TTC549 (cell line): ENCODE measurements around the gene CCL2.
"Not testable (repeated sequence)": the region's sequence is repeated elsewhere in the genome, so short reads cannot be mapped to it uniquely, and the experiment has no call there.

ENCODE experiments used
- FAIRE-seq: peaks from 2 replicates; lab custom pipeline; 2012; peaks lifted over from hg19 to GRCh38; lab: Jason Lieb, UNC

CCL2 gene

DNA sequence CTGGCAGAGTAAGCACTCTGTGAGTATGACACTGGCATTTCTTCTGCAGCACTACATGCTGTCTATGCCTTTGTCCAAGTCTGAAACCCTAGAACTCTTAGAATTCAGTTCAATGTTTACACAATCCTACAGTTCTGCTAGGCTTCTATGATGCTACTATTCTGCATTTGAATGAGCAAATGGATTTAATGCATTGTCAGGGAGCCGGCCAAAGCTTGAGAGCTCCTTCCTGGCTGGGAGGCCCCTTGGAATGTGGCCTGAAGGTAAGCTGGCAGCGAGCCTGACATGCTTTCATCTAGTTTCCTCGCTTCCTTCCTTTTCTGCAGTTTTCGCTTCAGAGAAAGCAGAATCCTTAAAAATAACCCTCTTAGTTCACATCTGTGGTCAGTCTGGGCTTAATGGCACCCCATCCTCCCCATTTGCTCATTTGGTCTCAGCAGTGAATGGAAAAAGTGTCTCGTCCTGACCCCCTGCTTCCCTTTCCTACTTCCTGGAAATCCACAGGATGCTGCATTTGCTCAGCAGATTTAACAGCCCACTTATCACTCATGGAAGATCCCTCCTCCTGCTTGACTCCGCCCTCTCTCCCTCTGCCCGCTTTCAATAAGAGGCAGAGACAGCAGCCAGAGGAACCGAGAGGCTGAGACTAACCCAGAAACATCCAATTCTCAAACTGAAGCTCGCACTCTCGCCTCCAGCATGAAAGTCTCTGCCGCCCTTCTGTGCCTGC lies at the start of gene CCL2:
TSS of gene CCL2 (plus strand) at position 635 of the 730 bp plus-strand sequence. CDS start at position 700, 65 bp downstream.
- FAIRE-seq: no peak

- no peak for FAIRE-seq
Measured at GRCh38 chr17:34205401-34205800, 49.7 kb upstream of the CCL2 start.

GRCh38 chr17:34206569-34206968 lies 48.5 kb upstream of the CCL2 start:
- FAIRE-seq: no peak

DNA sequence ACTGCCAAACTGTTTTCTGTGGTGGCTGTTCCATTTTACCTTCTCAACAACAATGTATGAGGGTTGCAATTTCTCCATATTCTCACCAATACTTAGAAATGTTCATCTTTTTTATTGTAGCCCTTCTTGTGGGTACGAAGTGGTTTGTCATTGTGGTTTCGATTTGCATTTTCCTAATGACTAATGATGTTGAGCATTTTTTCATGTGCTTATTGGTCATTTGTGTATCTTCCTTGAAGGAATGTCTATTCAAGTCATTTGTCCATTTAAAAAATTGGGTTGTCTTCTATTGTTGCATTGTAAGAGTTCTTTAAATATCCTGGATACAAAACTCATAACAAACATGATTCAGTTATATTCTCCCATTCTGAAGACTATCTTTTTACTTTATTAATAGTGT lies 47.5 kb upstream of the CCL2 start:
- FAIRE-seq: no peak

GRCh38 chr17:34218748-34219147 lies 36.3 kb upstream of the CCL2 start:
- FAIRE-seq: no peak

DNA sequence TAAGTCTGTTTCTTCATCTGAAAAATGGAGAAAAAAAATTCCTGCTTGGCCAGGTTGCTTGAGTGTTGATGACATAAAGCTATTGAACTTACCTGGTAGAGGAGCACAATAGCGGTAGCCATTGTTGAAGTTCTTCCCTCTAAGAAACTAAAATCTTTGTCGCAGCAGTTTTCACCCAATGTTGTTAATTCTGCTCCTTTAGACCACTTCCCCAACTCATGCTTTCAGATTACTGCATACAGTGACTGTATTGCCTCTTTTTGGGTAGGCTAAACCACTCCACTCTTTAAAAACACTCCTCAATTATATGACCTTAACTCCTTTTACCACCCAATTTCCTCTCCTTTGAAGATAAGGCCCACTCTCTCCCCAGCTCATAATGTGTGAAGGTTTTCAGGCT lies 35.7 kb upstream of the CCL2 start:
- FAIRE-seq: no peak

GRCh38 chr17:34220045-34220751 lies 34.9 kb upstream of the CCL2 start:
- no peak for FAIRE-seq

DNA sequence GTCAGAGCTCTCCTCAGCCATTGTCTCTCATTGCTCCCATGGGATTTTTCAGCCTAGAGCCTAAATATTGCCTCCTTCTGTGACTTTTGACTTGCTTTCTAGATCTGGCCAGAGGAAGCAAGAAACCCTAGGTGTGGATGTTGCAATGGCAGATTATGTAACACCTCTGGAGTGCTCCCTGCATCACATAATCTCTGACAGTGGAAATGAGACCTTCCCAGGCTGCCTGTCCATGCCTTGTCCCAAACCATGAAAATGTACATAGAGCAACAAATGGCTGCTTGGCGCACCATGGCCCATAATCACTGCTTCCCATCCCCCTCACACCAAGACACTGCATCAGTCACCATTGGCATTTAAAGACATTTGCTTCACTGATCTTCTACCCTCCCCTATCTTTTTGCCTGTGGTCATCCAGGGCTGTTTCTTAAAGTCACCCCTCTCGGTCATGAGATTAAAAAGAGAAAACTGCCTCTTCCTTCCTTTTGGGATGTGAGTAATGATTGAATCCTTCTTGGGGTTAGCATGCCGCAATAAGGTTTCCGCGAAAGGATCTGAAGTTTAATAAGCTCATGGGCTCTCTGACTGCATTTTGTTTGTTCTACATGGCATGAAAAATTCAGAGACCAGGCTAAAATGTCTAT lies 34.2 kb upstream of the CCL2 start:
- FAIRE-seq: no peak

DNA sequence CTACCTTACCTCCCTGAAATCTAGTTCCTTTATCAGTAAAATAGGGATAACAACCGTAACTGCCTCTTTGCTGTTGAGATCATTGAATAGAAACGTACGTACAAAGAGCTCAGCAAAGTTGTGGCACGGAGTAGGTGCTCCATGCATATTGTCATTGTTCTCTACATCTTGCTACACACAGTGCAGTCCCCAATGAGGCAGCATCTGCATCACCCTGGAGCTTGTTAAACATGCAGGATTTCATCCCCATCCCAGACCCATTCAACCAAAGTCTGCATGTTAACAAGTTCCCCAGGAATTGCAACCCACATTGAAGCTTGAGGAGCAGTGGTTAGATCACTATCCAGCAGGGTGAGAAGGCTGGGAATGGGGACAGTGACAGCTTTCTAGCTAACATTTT lies 33.7 kb upstream of the CCL2 start:
- FAIRE-seq: no peak

DNA sequence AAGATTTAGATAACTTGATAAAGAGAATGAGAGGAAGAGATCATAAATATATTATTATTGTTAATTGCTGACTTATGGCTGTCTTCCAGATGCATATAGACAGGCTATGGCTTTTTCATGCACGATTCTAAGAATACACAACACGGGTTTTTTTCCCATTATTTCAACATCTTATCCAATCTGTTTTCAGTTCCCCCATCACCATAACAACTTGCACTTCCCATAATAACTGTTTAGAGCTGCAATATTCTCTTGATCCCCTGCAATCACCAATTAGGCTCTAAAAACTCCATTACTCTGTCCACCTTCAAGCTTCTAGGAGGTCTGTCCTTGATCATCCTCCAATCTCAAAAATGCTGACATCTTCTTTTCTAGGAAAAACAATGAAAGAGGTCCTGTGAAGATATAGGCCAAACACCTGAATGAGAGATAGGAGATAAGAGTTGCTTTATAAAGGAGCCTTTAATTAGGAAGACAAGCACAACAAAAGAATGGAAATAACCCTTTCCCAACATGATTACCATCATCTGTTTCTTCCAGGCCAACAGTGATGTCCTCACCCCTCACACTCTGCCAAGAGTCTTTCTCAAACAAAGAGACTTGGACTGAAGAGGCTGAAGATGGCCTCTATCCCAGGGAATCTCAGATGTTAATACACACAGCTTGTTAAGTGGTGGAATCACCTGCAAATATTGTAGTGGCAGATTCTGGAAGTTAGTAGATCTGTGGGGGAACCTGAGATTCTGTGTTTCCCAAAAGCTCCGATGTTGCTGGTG lies 32.2 kb upstream of the CCL2 start:
- FAIRE-seq: no peak

GRCh38 chr17:34225046-34225445 lies 30.0 kb upstream of the CCL2 start:
- no peak for FAIRE-seq

GRCh38 chr17:34226011-34226743 lies 28.9 kb upstream of the CCL2 start:
- FAIRE-seq: no peak

DNA sequence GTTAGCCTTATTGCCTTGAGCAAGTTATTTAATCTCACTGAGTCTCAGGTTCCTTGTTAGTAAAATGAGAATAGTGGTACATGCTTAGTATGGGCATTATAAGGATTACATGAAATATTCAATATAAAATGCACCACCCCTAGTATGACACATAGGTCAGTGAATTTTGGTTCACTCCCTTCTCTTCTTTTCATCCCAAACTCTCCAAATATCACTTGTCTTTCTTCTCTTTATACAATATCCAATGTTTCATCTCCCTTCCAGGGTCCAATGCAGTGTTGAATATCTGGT lies 28.4 kb upstream of the CCL2 start:
- FAIRE-seq: no peak

GRCh38 chr17:34227293-34227692 lies 27.8 kb upstream of the CCL2 start:
- not testable (repeated sequence) for FAIRE-seq

- FAIRE-seq: no peak
Measured at GRCh38 chr17:34227707-34228106, 27.4 kb upstream of the CCL2 start.

DNA sequence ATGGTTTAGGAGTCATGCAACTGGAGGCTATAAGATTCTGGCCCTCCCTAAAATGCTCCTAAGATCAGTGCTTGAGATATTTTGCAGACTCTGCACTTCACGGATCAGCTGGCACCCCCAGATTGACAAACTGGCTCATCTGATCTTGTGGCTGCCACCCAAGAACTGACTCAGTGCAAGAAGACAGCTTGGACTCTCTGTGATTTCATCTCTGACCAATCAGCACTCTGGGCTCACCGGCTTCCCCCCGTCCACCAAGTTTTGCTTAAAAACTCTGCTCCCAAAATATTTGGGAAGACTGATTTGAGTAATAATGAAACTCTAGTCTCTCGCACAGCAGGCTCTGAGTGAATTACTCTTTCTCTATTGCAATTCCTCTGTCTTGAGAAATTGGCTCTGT lies 26.3 kb upstream of the CCL2 start:
- no peak for FAIRE-seq

DNA sequence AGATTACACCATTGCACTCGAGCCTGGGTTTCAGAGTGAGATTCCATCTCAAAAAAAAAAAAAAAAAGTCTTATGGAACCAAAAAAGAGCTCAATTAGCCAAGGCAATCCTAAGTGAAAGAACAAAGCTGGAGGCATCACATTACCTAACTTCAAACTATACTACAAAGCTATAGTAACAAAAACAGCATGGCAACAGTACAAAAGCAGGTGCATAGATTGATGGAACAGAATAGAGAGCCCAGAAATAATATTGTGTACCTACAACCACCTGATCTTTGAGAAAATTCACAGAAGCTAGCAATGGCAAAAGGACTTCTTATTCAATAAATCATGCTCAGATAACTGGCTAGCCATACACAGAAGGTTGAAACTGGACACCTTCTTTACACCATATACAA lies 24.7 kb upstream of the CCL2 start:
- FAIRE-seq: no peak

DNA sequence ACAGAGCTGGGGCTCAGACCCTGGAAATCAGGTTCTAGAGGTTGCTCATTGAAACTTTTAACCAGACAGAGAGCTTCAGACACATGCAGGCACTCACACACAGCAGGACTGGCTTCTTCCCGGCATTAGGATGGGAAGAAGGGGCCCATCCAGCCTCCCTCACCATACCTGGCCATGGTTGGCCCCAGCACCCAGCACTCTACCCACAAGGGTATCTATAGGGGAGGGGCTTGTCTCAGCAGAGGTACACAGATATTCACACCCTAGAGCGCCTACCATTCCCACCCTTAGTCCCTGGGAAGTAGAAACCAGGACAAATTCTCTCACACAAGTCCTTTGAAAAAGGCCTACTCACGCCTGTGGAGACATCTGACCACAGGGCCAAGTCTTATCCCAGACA lies 20.5 kb upstream of the CCL2 start:
- no peak for FAIRE-seq

- FAIRE-seq: no peak
Measured at GRCh38 chr17:34235389-34236028, 19.6 kb upstream of the CCL2 start.

- no peak for FAIRE-seq
Measured at GRCh38 chr17:34236281-34236892, 18.7 kb upstream of the CCL2 start.

DNA sequence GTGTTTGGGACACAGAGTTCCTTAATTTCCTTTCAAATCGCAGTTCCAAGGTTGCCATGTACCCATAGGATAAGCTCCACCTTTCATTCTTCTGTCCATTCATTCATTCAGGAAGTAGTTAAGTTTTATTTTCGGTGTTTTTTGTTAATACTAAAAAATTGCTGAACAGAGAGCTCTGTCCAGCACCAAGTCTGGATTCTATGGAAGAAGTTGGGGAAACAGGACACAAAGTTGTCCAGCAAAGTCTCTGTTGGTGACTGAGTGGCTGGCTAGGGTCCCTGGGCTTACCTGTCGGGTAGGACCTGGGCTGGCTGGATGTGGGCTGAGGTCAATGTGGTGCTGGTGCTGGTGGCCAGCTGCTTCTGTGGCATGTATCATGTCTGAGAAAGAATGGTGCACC lies 17.6 kb upstream of the CCL2 start:
- no peak for FAIRE-seq
